IPS DF 4.7 (cell line): ENCODE measurements around the gene ATP2C1.

ENCODE experiments used
- DNase-seq: peaks from one replicate; pipeline ENCODE4 v3.0.0-alpha.2; 2013; ENCODE audit warnings: low spot score; ENCODE audit errors: extremely low read depth

Gene ATP2C1

DNA sequence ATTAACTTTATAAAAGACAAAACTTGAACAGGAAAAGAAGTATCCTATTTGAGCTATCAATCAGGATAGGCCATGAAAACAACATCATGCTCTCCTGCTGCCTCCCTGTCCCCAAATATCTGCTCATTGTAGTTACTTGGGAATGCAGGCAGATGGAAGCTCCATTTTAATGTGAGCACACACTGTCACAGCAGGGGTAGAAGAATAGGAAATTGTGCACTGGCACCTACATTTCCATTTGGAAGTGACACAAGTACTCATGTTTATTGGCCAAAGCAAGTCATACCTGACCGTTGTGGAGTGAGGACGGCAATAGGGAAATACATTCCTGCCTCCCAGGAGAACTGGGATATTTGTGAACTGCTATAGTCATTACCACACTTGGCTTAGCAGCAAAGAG lies 80.3 kb downstream of the ATP2C1 start:
- no peak for DNase-seq

DNA sequence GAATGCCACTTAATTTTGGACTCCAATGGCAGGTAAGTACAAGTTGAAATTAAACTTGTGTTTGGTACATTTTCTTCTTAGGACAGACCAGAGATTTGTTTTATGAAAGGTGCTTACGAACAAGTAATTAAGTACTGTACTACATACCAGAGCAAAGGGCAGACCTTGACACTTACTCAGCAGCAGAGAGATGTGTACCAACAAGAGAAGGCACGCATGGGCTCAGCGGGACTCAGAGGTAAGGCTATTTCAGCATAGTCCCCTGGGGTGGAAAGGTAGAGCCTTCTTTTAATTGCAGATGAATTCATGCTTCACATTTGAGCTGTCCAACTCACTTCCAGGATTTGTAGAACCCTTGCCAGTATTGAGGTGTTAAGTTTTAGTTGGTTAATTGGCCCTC lies 81.4 kb downstream of the ATP2C1 start:
- no peak for DNase-seq

DNA sequence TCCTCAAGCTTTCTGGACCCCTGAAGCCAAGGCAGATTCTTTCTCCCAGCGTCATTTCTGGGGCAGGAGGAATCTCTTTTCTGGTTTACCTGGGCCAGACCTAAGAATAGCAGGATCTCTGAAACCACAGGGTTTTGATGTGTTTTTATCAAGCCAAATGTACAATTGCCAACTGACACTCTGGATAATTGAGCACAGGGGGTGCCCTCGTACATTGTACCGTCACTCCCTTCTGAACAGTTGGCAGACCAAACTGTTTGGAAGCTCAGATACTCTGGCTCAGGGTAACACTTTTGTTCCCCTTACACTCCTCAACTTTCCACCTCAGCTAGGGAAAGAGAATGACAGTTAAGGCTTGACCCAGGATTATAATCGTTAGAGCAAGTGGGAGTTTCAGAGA lies 82.8 kb downstream of the ATP2C1 start:
- no peak for DNase-seq

DNA sequence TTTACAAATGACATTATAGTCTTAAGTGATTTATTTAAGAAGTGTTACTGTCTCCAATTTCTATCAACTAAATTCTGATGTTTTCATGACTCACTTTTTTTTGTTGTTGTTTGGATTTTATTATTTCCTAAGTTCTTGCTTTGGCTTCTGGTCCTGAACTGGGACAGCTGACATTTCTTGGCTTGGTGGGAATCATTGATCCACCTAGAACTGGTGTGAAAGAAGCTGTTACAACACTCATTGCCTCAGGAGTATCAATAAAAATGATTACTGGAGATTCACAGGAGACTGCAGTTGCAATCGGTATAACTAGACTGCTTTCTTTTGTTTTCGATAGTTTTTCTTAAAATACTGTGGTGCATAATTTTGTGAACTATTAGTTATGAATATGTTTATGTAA lies 85.2 kb downstream of the ATP2C1 start:
- DNase-seq: no peak

DNA sequence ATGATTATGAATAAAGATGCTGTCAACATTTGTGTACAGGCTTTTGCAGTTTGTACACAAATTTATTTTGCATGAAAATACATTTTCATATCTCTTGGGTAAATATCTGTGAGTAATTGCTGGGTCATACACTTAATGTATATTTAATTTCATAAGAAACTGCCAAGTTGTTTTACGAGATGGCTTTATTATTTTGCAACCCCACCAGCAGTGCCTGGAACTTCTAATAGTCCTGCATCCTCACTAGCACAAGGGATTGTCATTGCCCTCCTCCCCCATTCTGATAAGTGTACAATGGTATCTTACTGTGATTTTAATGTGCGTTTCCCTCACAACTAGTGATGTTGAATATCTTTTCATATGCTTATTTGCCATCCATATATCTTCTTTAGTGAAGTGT lies 87.6 kb downstream of the ATP2C1 start:
- DNase-seq: no peak

DNA sequence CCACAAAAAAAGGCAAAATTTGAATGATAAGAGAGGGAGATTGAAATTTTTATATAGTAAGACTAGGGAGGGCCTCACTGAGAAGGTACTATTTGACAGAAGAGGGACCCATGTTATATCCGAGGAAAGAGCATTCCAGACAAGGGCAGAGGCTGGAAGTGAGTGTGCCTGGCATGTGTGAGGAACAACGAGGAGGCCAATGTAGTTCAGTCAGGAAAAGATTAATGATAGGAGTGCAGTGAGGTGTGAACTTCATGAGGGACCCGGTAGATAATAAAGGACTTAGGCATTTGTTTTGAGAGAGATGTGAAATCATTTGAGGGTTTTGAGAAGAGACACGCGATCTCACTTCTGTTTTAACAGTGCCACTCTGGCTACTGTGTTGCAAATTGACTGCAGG lies 96.4 kb downstream of the ATP2C1 start:
- no peak for DNase-seq

DNA sequence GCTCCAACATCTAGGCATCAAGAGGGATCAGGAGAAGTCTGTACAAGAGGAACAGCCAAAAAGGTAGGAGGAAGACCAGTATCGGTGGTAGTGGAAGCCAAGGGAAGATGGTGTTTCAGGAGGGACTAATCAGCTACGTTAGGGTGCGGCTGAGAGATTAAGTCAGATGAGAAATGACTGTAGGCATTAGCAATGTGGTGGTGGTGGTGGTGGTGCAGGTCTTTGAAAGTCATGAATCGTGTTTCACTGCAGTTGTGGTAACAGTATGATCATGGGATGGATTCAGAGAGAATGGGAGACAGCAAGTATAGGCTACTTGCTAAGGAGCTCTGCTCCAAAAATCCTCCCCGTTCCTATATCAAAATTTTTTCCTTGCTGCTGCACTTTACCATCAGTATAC lies 97.2 kb downstream of the ATP2C1 start:
- DNase-seq: no peak

DNA sequence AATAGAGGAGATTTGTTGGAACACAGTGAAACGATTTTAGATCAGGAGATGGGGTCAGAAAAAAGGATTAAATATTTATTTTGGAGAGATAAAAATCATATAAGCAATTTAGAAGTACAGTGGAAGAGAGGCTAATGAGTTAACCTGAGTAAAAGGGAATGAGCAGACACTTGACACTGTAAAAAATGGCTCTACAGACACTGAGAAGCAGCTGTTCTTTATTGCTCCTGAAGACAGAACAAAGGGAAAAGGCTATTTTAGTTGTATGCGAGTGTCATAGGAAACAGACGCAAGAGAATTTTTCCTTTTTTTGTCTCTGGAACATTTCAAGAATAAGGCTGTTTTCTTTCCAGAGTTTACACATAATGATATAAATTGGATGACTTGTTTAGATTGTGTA lies 98.5 kb downstream of the ATP2C1 start:
- no peak for DNase-seq

DNA sequence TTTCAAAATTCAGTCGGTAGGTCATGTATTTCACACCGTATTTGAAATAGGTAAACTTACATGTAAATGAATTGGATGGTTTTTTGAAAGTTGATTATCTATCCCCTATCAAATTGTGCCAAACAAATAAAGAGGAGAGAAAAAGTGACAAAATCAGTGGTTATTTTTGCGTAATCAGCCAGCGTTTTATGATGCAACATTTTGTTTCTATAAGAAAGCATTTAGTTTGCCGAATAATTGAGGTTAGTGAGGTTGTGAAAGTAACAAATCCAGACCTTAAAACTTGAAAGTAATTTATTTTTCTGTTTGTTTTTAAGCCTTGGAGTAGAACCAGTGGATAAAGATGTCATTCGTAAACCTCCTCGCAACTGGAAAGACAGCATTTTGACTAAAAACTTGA lies 103.4 kb downstream of the ATP2C1 start:
- DNase-seq: no peak

DNA sequence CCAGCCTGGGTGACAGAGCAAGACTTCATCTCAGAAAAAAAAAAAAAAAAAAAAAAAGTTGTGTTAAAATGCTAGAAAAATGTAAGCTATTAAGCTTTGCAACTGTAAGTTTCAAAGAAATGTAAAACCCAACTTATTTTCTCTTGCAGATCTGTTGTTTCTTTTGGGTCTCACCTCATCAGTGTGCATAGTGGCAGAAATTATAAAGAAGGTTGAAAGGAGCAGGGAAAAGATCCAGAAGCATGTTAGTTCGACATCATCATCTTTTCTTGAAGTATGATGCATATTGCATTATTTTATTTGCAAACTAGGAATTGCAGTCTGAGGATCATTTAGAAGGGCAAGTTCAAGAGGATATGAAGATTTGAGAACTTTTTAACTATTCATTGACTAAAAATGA lies 107.2 kb downstream of the ATP2C1 start:
- DNase-seq: no peak

DNA sequence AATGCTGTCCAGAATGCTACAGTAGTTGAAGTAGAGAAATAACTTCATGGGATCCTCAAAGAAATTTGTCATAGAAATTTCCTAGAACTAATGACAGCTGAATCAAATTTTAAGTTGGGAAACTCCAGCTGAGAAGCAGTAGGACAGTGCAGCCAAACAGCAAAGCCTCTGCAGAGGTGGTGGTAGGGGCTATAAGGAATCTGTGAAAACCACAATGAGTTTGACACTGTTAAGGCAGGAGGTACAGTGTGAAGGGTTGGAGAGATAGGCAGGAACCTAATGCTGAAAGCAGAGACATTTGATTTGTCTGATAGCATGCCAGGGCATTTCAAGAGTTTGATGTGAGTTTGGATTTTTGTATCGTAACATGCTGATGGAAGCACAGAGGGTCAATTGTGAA lies 110.7 kb downstream of the ATP2C1 start:
- DNase-seq: no peak

DNA sequence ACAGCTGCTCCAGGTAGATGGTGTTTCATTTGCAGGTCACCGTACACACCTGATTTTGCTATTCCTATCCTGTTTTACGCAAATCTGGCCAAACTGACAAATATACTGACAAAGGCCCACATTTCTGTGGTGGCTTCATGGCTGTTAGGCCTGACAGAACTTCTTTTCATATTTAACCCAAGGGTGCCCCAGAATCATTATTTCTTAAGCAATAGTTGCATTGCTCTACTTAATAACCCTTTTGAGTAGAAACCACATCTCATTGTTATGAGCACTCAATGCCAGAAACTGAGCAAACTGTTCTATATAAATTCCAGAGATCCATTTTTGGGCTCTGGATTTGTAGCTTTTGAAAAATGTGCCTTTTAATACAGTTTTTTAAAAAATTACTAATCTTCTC lies 113.4 kb downstream of the ATP2C1 start:
- no peak for DNase-seq

DNA sequence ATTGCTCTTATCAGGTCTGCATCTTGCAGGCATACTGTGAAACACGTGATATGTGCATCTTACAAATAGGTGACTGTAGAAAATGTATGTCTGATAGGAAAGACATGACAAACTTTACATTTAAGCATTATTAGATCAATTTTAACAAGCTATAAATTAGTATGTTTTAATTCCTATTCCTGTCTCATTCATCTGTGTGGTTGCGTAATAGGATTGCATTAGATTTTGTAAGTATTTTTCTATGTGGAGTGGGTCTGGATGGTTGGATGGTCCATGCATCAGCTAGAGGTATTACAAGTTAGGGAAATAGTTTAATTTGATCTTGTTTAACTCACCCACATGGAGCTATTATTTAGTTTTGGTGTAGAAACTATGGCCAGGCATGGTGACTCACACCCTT lies 113.9 kb downstream of the ATP2C1 start:
- DNase-seq: no peak

DNA sequence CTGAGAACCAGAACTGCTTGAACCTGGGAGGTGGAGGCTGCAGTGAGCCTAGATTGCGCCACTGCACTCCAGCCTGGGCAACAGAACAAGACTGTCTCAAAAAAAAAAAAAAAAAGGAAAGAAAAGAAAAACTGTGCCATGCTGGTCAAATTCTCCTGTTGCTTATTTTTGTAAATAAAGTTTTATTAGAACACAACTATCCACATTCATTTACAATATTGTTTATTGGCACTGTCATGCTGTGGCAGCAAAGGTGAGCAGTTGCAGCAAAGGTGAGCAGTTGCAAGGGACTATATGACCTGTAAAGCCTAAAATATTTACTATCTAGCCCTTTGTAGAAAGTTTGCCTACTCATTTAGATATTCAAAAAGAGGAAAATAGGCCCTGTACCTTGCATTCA lies 114.4 kb downstream of the ATP2C1 start:
- DNase-seq: no peak

DNA sequence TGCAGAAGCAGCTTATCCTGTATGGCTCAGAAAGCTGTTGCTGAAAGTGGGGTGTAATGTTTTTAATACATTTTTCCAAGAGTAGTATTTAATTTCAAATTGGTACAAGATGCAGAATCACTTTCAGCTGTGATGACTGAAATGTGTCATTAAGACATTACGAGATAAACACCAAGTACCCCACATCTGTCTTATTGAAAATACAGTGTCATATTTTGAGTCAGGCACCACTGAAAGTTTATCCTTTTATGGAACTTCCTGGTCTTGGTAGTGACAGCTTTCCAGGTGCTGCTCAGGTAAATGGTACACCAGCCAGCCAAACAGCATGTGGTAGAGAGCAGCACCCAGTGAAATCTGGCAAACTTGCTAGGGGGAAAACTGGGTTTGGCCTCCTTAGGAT lies 115.8 kb downstream of the ATP2C1 start:
- no peak for DNase-seq

DNA sequence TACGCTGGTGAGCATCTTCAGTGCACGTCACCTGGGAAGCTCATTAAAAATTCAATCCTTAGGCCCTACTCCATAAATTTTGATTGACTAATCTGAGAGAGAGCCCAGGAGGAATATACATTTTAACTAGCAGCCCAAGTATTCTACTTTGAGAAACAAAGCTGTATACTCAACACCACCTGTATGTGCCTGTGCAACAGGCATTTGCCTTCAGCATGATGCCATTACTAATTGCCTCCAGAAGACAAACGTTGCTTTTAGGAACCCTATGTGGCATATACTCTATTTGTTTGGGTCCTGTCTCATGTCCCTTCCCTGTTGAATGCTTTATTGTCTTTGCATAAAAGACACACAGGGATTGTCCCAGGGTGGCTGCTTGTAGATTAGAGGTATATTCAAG lies 125.1 kb downstream of the ATP2C1 start:
- no peak for DNase-seq

DNA sequence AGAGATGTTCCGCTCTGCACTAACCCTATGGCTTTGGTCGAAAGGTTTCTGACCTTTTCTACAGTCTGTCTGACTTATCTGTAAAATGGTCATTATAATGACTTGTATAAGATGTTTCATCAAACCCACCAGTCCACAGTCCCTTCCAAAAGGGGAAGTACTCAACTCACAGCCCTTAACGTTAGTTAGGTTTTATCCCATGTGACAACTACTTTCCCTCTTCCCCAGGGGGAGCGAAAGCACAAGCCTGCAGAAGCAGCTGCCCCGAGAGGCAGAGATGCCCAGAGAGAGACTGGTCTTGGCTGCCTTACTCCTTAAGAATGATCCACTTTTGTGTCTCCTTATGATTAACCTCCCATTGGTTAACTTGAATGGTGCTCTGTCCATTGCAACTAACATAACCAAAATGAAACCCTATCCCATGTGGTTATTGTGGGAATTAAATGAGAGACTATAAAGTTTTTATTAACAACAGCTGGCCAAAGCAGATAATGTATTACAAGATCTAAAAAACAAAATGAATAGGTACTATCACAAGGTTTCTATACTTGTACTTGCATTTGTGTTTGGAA lies 126.3 kb downstream of the ATP2C1 start:
- DNase-seq: no peak

DNA sequence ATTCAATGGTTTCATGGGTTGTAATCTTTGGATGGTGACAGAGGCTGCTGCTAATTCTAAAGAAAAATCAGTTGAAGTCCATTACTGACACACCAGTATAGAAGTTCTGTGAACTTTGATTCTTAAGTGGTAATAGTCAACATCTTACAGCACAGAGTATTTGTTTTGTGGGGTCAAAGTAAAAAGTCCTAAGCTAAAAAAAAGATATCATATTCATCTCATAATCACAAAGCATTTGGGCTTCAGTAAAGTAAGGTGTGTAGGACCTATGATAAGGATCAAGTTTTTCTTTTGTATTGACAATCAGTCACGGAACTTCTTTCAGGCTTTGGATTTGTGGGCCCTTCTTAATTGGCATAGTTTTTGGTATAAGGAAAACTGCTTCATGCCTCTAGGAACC lies 131.7 kb downstream of the ATP2C1 start:
- DNase-seq: no peak

DNA sequence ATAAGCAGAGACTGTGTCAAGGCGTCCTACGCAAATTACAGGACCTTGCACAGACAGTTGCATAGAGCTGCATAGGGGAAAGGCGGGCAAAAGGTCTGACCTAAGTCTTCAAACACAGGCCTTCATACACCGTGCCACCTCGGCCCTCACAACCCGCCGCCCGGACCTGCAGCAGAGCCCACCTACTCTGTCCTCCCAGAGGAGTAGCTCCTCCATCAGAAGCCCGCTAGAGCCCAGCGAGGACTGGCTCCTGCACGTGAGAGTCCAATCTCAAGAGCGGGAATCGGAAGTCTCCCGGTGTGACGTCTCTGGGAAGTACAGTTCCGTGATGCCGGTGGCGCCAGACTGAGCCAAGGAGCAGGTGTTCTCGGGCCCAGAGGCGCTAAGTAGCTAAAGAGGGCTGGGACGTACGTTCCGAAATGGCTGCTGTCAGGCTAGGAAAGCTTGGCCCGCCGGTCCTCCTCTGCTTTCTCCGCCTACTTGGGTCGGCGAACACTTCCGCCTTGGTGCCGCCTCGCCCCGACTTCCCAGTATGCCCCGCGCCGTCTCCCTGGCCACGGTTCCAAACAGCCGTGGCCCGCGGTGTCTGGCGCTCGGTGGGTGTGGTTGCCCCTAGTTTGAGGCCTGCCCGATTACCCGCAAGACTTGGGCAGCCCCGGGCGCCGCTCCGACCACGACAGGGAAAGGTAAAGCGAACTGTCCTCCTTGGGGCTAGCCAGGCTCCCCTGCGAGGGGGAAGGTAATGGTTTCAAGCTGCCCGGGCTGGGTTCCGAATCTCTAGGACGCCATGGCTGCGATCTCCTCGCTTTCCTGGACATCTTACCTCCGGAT lies 132.7 kb downstream of the ATP2C1 start, which contains the start of the genes ASTE1 and NEK11:
TSS of gene ASTE1 (minus strand) at position 505 of the 831 bp plus-strand sequence. CDS start 1,519 bp downstream, outside the sequence.
TSS of gene NEK11 (plus strand) at position 557 of the 831 bp plus-strand sequence. CDS start 2,832 bp downstream, outside the sequence.
- DNase-seq: no peak

DNA sequence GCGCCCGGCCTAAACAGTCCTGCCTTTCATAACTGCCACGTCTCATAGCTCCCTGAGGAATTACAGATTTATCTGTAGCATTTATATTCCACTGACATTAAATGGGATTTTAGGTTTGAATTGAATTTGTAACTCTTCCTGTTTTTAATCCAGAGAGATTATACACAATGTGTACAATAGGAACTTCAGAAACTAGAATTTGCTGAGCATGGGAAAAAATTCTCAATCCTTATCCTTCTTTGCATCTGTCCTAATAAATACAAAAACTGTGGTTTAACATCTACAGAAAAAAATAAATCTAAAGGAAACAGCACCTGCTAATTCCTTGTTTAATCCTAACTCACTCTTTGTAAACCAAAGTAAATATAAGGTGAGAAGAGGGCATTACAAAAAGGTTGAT lies 135.0 kb downstream of the ATP2C1 start:
- DNase-seq: no peak

DNA sequence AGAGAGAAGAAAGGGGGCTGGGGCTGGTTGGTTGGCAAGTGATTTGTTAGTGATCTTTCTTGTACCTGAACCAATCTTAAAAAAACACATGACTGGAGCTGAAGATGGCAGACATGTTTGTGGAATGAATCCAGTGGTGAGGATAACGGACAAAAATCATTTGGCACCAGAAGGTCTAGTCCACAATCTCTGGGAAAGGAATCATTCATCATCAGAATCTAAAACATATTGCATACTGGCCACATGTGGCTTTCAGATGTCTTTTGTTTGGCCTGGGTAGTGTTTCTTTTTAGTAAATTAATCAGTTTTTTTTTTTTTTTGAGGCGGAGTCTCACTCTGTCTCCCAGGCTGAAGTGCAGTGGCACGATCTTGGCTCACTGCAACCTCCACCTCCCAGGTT lies 137.8 kb downstream of the ATP2C1 start:
- no peak for DNase-seq

DNA sequence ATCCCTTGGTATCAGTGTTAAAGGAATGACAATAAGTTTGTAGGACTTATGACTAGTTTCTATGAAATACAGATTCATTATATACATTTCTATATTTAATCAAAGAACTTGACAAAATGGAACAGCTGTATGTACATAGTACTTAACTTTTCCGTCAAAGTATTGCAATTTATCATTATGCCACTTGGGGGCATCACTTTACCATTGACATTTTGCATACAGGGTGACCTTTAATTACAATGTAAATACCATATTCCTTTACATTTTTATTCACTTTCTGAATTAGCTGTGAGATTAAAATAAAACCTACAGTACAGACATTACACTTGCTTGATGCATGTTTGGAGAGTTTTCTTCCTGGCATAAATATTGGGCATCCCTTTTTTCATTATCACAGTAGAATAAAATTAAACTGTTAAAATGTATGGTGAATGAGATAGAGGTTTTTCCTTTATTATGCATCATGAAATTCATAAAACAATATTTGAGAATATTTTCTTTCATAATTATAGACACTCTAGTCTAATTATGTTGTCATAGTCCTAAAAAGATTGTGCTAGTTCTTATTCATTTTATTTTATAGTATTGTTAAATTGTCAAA lies 139.7 kb downstream of the ATP2C1 start:
- DNase-seq: no peak
